ENCODE results near the gene MRPS9. TPM values are rescaled to one million over a fixed set of nuclear protein-coding genes. Genes with fewer than 3 reads are reported as not detected.
A peak's percentile ranks its signal among the peaks of the same experiment; 100 is the strongest.

MRPS9 gene
- total RNA-seq = 30.5 and 34.2 TPM in 2 replicates

GRCh38 chr2:105037572-105038382, at the start of gene MRPS9:
Gene MRPS9, plus strand, starts transcription at chr2:105038069. Its CDS starts 24 bp downstream, at chr2:105038093.
- DNase-seq (ENCODE audit: low read depth, low spot score) = peak; percentile 88

- no peak for DNase-seq (ENCODE audit: low read depth, low spot score)
These were observed 32.5 kb upstream of the MRPS9 start for GRCh38 chr2:105005181-105005951.

DNA sequence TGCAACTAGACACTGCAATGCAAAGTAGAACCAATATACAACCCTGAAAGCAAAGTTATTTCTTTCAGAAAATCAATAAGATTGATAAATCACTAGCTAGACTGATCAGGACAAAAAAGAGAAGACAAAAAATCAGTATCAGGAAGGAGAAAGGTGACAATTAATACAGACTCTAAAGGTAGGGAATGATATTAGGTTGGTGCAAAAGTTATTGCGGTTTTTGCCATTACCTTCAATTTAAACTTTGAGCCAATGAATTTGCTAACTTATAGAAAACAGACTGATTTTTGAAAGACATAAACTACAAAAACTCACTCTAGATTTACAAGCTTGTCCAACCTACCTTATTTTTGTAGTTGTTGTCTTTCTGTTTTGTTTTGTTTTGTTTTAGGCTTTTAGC, 30.5 kb upstream of the MRPS9 start:
- DNase-seq (ENCODE audit: low read depth, low spot score) = no peak

- no peak for DNase-seq (ENCODE audit: low read depth, low spot score)
These were observed 5.4 kb upstream of the MRPS9 start for GRCh38 chr2:105032476-105032875.

DNA sequence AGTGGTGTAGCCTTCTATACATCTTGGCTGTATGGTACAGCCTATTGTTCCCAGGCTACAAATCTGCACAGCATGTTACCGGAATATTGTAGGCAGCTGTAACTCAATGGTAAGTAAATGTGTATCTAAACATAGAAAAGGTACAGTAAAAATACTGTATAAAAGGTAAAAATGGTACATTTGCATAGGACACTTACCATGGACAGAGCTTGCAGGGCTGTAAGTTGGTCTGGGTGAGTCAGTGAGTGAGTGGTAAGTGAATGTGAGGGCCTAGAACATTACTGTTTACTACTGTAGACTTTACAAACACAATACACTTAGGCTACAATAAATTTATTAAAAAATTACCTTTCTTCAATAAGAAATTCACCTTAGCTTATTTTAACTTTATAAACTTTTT, 3.7 kb upstream of the MRPS9 start:
- DNase-seq (ENCODE audit: low read depth, low spot score) = no peak

DNA sequence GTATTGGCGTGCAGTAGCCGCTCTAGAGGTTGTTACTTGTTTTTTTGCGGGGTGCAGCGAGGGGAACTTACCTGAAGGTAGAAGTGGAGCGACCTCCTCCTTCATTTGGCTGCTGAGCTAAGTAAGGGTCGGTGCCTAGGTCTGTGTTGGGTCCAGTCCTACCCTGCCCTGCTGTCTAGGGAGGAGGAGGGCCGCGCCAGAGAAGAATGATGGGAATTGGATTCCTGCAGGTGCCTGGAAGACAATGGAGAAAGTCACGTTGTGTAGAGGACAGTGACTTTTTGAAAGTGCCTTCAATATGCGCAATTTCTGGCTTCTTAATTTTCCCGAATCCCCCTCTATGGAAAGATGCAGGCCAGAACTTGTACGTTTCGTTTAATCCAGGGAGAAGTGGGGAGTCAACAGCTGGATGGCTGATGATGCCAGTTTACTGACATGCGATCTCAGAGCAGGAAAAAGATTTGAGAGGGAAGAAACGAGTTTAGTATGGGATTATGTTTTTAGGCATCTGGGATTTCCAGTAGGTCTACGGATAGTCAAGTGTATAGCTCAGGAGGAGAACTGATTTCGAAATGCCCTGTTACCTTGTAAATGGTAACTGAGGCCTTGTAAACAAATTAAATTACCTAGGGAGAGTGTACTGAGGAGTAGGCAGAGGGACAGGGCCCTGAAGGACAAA, 653 bp downstream of the MRPS9 start:
- no peak for DNase-seq (ENCODE audit: low read depth, low spot score)

DNA sequence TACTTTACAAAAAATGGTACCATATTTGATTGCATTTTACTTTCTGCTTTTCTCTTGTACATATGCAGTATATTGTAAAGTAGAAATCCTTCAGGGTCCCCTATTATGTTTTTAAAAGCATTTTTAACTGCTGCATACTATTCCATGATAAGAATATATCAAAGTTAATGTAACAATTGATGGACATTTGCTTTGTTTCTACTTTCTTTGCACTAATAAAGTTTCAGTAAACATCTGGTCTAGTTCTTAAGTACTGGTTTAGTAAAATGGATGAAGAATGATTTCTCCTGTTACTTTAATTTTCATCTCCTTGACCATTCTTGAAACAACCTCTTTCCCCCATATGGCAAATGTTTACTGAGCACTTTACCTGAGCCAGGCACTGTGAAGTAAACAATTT, 1.7 kb downstream of the MRPS9 start:
- no peak for DNase-seq (ENCODE audit: low read depth, low spot score)

- DNase-seq (ENCODE audit: low read depth, low spot score) = no peak
These were observed 4.3 kb downstream of the MRPS9 start for GRCh38 chr2:105042189-105042588.

- no peak for DNase-seq (ENCODE audit: low read depth, low spot score)
These were observed 14.9 kb downstream of the MRPS9 start for GRCh38 chr2:105052773-105053172.

- DNase-seq (ENCODE audit: low read depth, low spot score) = no peak
These were observed 17.7 kb downstream of the MRPS9 start for GRCh38 chr2:105055613-105056012.

GRCh38 chr2:105056245-105056644, 18.4 kb downstream of the MRPS9 start:
- no peak for DNase-seq (ENCODE audit: low read depth, low spot score)

DNA sequence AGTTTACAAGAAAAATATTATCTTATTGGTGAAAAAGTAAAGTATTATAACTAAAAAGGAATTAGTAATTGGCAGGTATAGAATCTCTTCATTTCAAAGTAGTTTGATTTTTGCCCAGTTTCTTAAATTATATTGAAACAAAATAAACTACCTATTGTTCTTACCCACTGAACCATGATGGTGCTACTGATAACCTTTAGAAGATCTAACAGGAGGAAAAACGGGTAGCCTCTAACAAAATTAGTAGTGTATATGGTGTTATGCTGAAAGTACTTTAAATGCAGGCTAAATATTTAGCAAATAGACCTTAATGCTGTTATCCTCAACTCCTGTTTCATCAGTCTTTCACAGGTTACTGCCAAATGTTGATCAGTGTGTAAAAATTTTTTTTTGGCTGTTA, 19.1 kb downstream of the MRPS9 start:
- DNase-seq (ENCODE audit: low read depth, low spot score) = no peak

DNA sequence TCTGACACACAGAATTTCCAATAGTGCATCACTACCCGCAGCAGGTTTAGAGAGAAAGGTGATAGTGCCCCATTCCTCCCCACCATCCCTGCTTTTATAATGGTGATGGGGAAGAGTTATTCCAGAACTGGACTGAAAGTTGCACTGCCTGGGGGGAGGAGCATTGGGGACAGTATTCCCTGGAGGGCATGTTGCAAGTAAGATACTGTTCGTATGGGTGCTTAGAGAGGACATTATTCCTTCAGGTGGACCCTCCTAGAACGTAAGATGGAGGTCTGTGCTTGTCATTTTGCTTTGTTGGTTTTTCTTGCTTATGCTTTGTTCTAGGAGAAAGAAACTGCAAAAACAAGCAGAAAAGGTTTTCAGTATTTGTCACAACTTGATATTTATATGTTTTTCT, 23.7 kb downstream of the MRPS9 start:
- DNase-seq (ENCODE audit: low read depth, low spot score) = no peak

DNA sequence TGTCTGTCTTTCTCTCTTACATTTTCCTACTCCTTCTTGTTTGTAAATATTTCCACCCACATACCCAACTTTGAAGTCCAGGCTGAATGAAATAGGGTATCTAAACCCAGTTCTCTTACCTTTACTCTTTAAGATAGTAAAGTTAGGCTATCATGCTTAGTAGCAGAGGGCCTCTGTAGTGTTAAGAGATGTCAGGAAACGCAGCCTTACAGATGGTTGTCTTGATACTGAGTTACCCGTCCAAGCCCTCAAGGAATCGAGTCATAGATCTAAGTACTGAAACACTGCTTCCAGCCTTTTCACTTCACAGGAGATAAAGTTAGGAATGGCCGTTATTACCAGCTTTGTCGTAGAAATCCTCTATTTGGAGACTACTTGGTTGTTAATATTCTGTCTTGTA, 24.3 kb downstream of the MRPS9 start:
- no peak for DNase-seq (ENCODE audit: low read depth, low spot score)

- DNase-seq (ENCODE audit: low read depth, low spot score) = no peak
These were observed 30.5 kb downstream of the MRPS9 start for GRCh38 chr2:105068387-105068786.

GRCh38 chr2:105068875-105069274, 31.0 kb downstream of the MRPS9 start:
- DNase-seq (ENCODE audit: low read depth, low spot score) = no peak

DNA sequence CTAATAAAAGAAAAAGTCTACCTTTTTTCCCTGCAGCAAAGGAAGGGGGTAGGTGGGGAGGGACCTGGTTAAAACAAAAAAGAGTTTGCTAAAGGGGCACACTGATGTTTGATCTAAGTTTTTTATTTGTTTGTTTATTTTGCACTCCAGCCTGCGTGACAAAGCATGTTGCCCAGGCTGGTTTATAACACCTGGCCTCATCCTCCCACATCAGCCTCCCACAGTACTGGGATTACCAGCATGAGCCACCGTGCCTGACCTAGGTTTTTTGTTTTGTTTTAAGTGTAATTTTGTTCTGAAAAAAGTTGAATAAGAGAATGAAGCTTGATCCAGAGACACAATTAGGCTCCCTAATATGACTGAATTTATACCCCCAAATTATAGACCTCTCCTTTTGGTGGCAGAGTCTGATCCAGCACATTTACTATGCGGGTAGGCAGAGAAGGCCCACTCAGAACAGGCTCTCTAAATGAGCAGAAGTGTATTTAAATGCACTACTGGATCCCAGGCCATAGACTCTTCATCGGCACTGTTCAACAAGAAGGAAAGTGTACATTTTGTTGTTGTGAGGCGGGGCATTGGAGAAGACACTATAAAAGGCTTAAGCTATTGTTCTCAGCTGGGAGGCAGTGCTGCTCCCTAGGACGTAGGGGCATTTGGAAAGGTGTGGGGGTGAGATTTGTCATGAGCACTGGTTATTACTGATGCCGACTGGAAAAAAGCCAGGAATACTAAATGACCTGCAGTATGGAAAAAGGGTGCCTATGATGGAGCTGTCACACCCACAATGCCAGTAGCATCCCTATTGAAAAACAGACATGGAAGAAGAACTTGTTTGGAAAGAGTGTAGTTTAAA, 32.4 kb downstream of the MRPS9 start:
- no peak for DNase-seq (ENCODE audit: low read depth, low spot score)

DNA sequence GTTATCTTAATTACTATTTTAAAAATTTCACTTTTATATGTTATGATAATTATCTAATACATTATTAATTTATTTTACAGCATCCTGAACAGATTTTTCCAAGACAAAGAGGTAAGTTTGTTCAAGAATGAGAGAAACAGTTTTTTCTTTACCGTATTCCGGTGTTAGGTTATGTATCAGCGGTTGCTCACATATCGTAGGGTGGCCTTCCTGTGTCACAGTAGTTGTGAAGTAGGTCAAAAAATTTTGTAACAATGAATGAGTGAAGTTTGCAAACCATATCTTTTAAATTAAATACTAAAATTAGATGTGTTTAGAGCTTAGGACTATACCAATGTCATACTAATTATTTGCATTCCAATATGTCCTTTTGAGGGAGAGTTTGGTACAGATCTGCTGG, 33.5 kb downstream of the MRPS9 start:
- DNase-seq (ENCODE audit: low read depth, low spot score) = no peak

DNA sequence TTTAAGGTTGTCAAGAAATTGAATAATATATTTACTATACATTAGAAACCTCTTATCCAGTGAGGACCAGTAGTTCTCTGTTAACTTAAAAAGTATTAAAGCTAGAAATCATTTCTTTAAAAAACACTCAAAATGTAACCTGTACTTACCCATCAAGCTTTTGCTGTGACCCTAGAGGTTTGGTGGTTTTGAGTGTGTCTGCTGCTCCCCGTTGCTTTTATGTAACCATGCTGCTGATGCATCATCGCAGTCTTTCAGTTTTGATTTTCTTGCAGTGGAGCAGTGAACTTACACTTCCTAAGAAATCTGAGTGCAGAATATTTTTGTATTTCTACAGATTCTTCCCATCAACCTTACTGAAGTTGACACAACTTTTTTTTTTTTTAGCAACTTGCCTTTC, 34.2 kb downstream of the MRPS9 start:
- no peak for DNase-seq (ENCODE audit: low read depth, low spot score)

GRCh38 chr2:105073591-105073990, 35.7 kb downstream of the MRPS9 start:
- no peak for DNase-seq (ENCODE audit: low read depth, low spot score)

- no peak for DNase-seq (ENCODE audit: low read depth, low spot score)
These were observed 38.3 kb downstream of the MRPS9 start for GRCh38 chr2:105076121-105076520.

Data from pulmonary artery endothelial cell (primary cell).